Measurements from ENCODE around the gene LRCH3. TPM values are rescaled to one million over a fixed set of nuclear protein-coding genes. Genes with fewer than 3 reads are reported as not detected.

The LRCH3 gene
- total and polyA plus RNA-seq, 9 of the 15 experiments (the other 6 are each of a cell fraction or from before 2014, with no cell fraction given): 4.6 to 75.3 (median 30.3) TPM

DNA sequence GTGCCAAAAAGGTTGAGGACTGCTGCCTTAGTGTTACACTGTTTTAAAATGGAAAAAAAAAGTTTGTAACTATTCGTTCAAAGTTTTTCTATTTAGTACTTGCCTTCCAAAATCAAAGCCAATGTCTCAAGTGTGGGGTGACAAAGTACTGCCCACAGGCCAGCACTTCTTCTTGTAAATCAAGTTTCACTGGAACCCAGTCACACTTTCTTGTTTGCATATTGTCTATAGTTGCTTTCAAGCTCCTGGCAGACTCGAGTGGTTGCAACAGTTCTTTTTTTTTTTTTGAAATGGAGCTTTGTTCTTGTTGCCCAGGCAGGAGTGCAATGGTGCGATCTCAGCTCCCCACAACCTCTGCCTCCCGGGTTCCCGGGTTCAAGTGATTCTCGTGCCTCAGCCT lies 83.6 kb downstream of the LRCH3 start:
- H4K20me1 ChIP-seq (replicated peaks; ENCODE audit: control insufficient read depth, insufficient read depth, low read length): no peaks in the 10 kb centered on the region
- TF ChIP-seq PHB (CRISPR knock-in tag; IDR thresholded peaks at IDR 0.05) (no peak), SRSF3 (IDR thresholded peaks at IDR 0.05; ENCODE audit: insufficient read depth, low read length) (no peak), NFE2L1 (tag; IDR thresholded peaks at IDR 0.05; ENCODE audit: borderline replicate concordance, low read depth) (no peak)
- CTCF ChIA-PET (ENCODE audit: low intra/inter-chr PET ratio): no interaction called here
- peaks cover 47% of the 10 kb centered on the region; the same call in 2 of the 3 replicates for H3K36me3 ChIP-seq (ENCODE audit: control insufficient read depth, insufficient read depth, low read length)
- POLR2A ChIA-PET: interaction anchor here (0.7 to 1.1 kb wide), 3 partner anchors 18 to 61 kb away, joined by 3 to 4 read pairs (median 4); no protein-coding TSS in a partner anchor
- H3K9me3 ChIP-seq (replicated peaks; ENCODE audit: control insufficient read depth, insufficient read depth, low read depth, low read length): no peaks in the 10 kb centered on the region
- intact Hi-C loops (cut with micrococcal nuclease) (no loop called here), in situ Hi-C loops (cut with MboI) (no loop called here)
- H3K79me2 ChIP-seq (ENCODE audit: control insufficient read depth, insufficient read depth, low read length): no peaks in the 10 kb centered on the region
- FAIRE-seq (no peak), ATAC-seq (no peak), DNase-seq (ENCODE audit: extremely low read depth in 1 of 4, low spot score in 3 of 4) (no peak)
- H3K27me3 ChIP-seq (ENCODE audit: control insufficient read depth in 2 of 2, insufficient read depth in 2 of 2, low read length in 2 of 2): no peaks in the 10 kb centered on the region
- no peak overlapping the region for H3K4me3 ChIP-seq
- H2AFZ ChIP-seq (ENCODE audit: low read depth, low read length): no peak overlapping the region
- no peaks in the 10 kb centered on the region for H3K4me1 ChIP-seq (replicated peaks in 1 of 2; ENCODE audit: control insufficient read depth in 2 of 2, insufficient read depth in 2 of 2, low read length in 2 of 2)
- H3K9me1 ChIP-seq (ENCODE audit: control insufficient read depth, insufficient read depth, low read length): no peaks in the 10 kb centered on the region
- H3K9ac ChIP-seq (ENCODE audit: insufficient read depth in 1 of 2, low read depth in 2 of 2, low read length in 2 of 2): no peak overlapping the region
- H3K4me2 ChIP-seq (ENCODE audit: insufficient read depth, low read length): no peak overlapping the region
- BruUV-seq (replicated peaks): no TSS peak
- H3K27ac ChIP-seq (ENCODE audit: extremely low read depth, low read depth, low read length): no peak overlapping the region
- 85% methylated on average over 6 of the region's 6 CpGs for WGBS (ENCODE audit: insufficient coverage, low coverage, missing lambda C conversion rate)

GRCh38 chr3:197877902-197878301 lies 86.8 kb downstream of the LRCH3 start:
- Histone ChIP-seq H3K4me2 (ENCODE audit: insufficient read depth, low read length) (no peak overlapping the region), H3K9ac (ENCODE audit: insufficient read depth in 1 of 2, low read depth in 2 of 2, low read length in 2 of 2) (no peak overlapping the region), H3K4me1 (replicated peaks in 1 of 2; ENCODE audit: control insufficient read depth in 2 of 2, insufficient read depth in 2 of 2, low read length in 2 of 2) (no peaks in the 10 kb centered on the region), H3K9me3 (replicated peaks; ENCODE audit: control insufficient read depth, insufficient read depth, low read depth, low read length) (no peaks in the 10 kb centered on the region), H2AFZ (ENCODE audit: low read depth, low read length) (no peak overlapping the region), H3K27ac (ENCODE audit: extremely low read depth, low read depth, low read length) (no peak overlapping the region), H4K20me1 (replicated peaks; ENCODE audit: control insufficient read depth, insufficient read depth, low read length) (no peaks in the 10 kb centered on the region), H3K36me3 (ENCODE audit: control insufficient read depth, insufficient read depth, low read length) (peaks cover 37% of the 10 kb centered on the region; the same call in 2 of the 3 replicates), H3K4me3 (no peak overlapping the region), H3K79me2 (ENCODE audit: control insufficient read depth, insufficient read depth, low read length) (no peaks in the 10 kb centered on the region), H3K9me1 (ENCODE audit: control insufficient read depth, insufficient read depth, low read length) (no peaks in the 10 kb centered on the region), H3K27me3 (ENCODE audit: control insufficient read depth in 2 of 2, insufficient read depth in 2 of 2, low read length in 2 of 2) (no peaks in the 10 kb centered on the region)
- WGBS (ENCODE audit: insufficient coverage, low coverage, missing lambda C conversion rate): 97% methylated on average over 4 of the region's 4 CpGs
- in situ Hi-C loops (cut with MboI) (no loop called here), intact Hi-C loops (cut with micrococcal nuclease) (no loop called here)
- CTCF ChIA-PET (ENCODE audit: low intra/inter-chr PET ratio): no interaction called here
- POLR2A ChIA-PET: no interaction called here
- no TSS peak for BruUV-seq (replicated peaks)
- DNase-seq (ENCODE audit: extremely low read depth in 1 of 4, low spot score in 3 of 4) (no peak), FAIRE-seq (no peak), ATAC-seq (no peak)
- TF ChIP-seq, protein P1, sequence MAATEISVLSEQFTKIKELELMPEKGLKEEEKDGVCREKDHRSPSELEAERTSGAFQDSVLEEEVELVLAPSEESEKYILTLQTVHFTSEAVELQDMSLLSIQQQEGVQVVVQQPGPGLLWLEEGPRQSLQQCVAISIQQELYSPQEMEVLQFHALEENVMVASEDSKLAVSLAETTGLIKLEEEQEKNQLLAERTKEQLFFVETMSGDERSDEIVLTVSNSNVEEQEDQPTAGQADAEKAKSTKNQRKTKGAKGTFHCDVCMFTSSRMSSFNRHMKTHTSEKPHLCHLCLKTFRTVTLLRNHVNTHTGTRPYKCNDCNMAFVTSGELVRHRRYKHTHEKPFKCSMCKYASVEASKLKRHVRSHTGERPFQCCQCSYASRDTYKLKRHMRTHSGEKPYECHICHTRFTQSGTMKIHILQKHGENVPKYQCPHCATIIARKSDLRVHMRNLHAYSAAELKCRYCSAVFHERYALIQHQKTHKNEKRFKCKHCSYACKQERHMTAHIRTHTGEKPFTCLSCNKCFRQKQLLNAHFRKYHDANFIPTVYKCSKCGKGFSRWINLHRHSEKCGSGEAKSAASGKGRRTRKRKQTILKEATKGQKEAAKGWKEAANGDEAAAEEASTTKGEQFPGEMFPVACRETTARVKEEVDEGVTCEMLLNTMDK (IDR thresholded peaks at IDR 0.05; ENCODE audit: borderline replicate concordance, insufficient read depth, low read depth, low read length, poor library complexity, severe bottlenecking): no peak
- no peak for TF ChIP-seq ZNF395 (CRISPR knock-in tag; IDR thresholded peaks at IDR 0.05)
- no peak for TF ChIP-seq MBD2 (IDR thresholded peaks at IDR 0.05; ENCODE audit: borderline replicate concordance, low read depth)
- TF ChIP-seq, protein P2, sequence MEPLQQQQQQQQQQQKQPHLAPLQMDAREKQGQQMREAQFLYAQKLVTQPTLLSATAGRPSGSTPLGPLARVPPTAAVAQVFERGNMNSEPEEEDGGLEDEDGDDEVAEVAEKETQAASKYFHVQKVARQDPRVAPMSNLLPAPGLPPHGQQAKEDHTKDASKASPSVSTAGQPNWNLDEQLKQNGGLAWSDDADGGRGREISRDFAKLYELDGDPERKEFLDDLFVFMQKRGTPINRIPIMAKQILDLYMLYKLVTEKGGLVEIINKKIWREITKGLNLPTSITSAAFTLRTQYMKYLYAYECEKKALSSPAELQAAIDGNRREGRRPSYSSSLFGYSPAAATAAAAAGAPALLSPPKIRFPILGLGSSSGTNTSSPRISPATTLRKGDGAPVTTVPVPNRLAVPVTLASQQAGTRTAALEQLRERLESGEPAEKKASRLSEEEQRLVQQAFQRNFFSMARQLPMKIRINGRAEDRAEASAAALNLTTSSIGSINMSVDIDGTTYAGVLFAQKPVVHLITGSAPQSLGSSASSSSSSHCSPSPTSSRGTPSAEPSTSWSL (CRISPR knock-in tag; IDR thresholded peaks at IDR 0.05; ENCODE audit: borderline replicate concordance): no peak
- no peak for TF ChIP-seq NR2F6 (CRISPR knock-in tag; IDR thresholded peaks at IDR 0.05)
- TF ChIP-seq ZNF146 (CRISPR knock-in tag; IDR thresholded peaks at IDR 0.05; ENCODE audit: unreplicated experiment): no peak
- no peak for TF ChIP-seq TCF3 (CRISPR knock-in tag; IDR thresholded peaks at IDR 0.05)
- no peak for TF ChIP-seq ZFPM2 (CRISPR knock-in tag; IDR thresholded peaks at IDR 0.05)
